Measurements from ENCODE around the gene COX5B. TPM values are rescaled to one million over a fixed set of nuclear protein-coding genes. Genes with fewer than 3 reads are reported as not detected.
A peak's percentile ranks its signal among the peaks of the same experiment; 100 is the strongest.

The COX5B gene
- total RNA-seq, 1 donor from 2014 or later: 251 TPM

- H3K36me3 ChIP-seq: peaks cover 38 to 49% of the 10 kb centered on the region in 2 donors
- no peak for DNase-seq (ENCODE audit: low spot score in 2 of 2)
Measured at GRCh38 chr2:97660044-97660774, 14.3 kb downstream of the COX5B start.

GRCh38 chr2:97660775-97661389, 15.0 kb downstream of the COX5B start:
- Histone ChIP-seq H3K27ac (no peak overlapping the region), H3K27me3 (no peaks in the 10 kb centered on the region), H3K9me3 (no peaks in the 10 kb centered on the region), H3K4me1 (peaks cover 13 to 24% of the 10 kb centered on the region in 2 donors), H3K36me3 (peaks cover 38 to 42% of the 10 kb centered on the region in 2 donors), H3K4me3 (no peak overlapping the region)
- TF ChIP-seq CTCF (IDR thresholded peaks at IDR 0.05): no peak
- DNase-seq (ENCODE audit: low spot score in 2 of 2): no peak
- intact Hi-C loops (cut with DNase I): loop anchor here (5.0 to 10.0 kb wide), 4 partner anchors 336 to 1494 kb away; partner anchors contain the start of genes CIAO1, LIPT1, TMEM127 and TMEM131

More at GRCh38 chr2:97660044-97660774, 14.3 kb downstream of the COX5B start:
- Histone ChIP-seq H3K9me3 (no peaks in the 10 kb centered on the region), H3K4me3 (no peak overlapping the region), H3K4me1 (peaks cover 13 to 23% of the 10 kb centered on the region in 2 donors), H3K27me3 (no peaks in the 10 kb centered on the region), H3K27ac (no peak overlapping the region)
- intact Hi-C loops (cut with DNase I): loop anchor here (5.0 to 10.0 kb wide), 4 partner anchors 337 to 1495 kb away; partner anchors contain the start of genes CIAO1, LIPT1, TMEM127 and TMEM131
- TF ChIP-seq CTCF (IDR thresholded peaks at IDR 0.05): no peak

GRCh38 chr2:97661927-97662326, 16.1 kb downstream of the COX5B start:
- Histone ChIP-seq H3K9me3 (no peaks in the 10 kb centered on the region), H3K27me3 (no peaks in the 10 kb centered on the region), H3K27ac (peak overlapping the region; percentile 94 to 95), H3K4me3 (peak overlapping the region in 1 of 2 donors; percentile 78), H3K4me1 (peaks cover 13 to 24% of the 10 kb centered on the region in 2 donors), H3K36me3 (peaks cover 28 to 31% of the 10 kb centered on the region in 2 donors)
- intact Hi-C loops (cut with DNase I): loop anchor here (5.0 to 10.0 kb wide), 4 partner anchors 335 to 1493 kb away; partner anchors contain the start of genes CIAO1, LIPT1, TMEM127 and TMEM131
- DNase-seq (ENCODE audit: low spot score in 2 of 2): no peak
- TF ChIP-seq CTCF (IDR thresholded peaks at IDR 0.05): no peak

- Histone ChIP-seq H3K4me1 (peaks cover 13 to 24% of the 10 kb centered on the region in 2 donors), H3K4me3 (peak overlapping the region; percentile 78 to 96), H3K27me3 (no peaks in the 10 kb centered on the region), H3K36me3 (peaks cover 23 to 26% of the 10 kb centered on the region in 2 donors), H3K27ac (peak overlapping the region; percentile 94 to 95), H3K9me3 (no peaks in the 10 kb centered on the region)
- DNase-seq (ENCODE audit: low spot score in 2 of 2): no peak
- TF ChIP-seq CTCF (IDR thresholded peaks at IDR 0.05): no peak
- intact Hi-C loops (cut with DNase I): loop anchor here (5.0 to 10.0 kb wide), 4 partner anchors 335 to 1492 kb away; partner anchors contain the start of genes CIAO1, LIPT1, TMEM127 and TMEM131
Measured at GRCh38 chr2:97662386-97662894, 16.6 kb downstream of the COX5B start.

GRCh38 chr2:97662895-97663625, 17.2 kb downstream of the COX5B start:
- peaks cover 13 to 24% of the 10 kb centered on the region in 2 donors for H3K4me1 ChIP-seq
- no peaks in the 10 kb centered on the region for H3K9me3 ChIP-seq
- peak overlapping the region; percentile 78 to 96 for H3K4me3 ChIP-seq
- DNase-seq (ENCODE audit: low spot score in 2 of 2): peak; percentile 57 to 91
- intact Hi-C loops (cut with DNase I): loop anchor here (5.0 to 10.0 kb wide), 4 partner anchors 334 to 1492 kb away; partner anchors contain the start of genes CIAO1, LIPT1, TMEM127 and TMEM131
- no peaks in the 10 kb centered on the region for H3K27me3 ChIP-seq
- H3K36me3 ChIP-seq: peaks cover 17 to 21% of the 10 kb centered on the region in 2 donors
- TF ChIP-seq CTCF (IDR thresholded peaks at IDR 0.05): no peak
- peak overlapping the region; percentile 94 to 95 for H3K27ac ChIP-seq
